Upper lobe of left lung (tissue), 4 donors: Measurements from ENCODE around the gene SRGAP3.

Experiments used
- CTCF ChIP-seq, 6 experiments: fragments of 450-650 bp in 4 of 6; fragments of 200-600 bp in 2 of 6; sonication (generic) in 2 of 6; IDR thresholded peaks; one replicate each; pipeline ENCODE4 v1.5.1; 2016 to 2019; ENCODE audit warnings: antibody characterized with exemption in 6 of 6
- EP300 ChIP-seq, 4 donors: sonication (generic); formaldehyde crosslinking; IDR thresholded peaks; one replicate each; pipeline ENCODE4 v1.5.1; 2017; ENCODE audit warnings: antibody characterized with exemption in 4 of 4, control low read depth in 2 of 4
- POLR2A ChIP-seq, 4 donors: fragments of 450-650 bp; IDR thresholded peaks; one replicate each; pipeline ENCODE4 v1.5.1; 2016 to 2017; ENCODE audit warnings: antibody characterized with exemption in 4 of 4, mild to moderate bottlenecking in 2 of 4
- POLR2AphosphoS5 ChIP-seq, 2 donors: sonication (generic); formaldehyde crosslinking; IDR thresholded peaks; one replicate each; pipeline ENCODE4 v1.5.1; 2017; ENCODE audit warnings: antibody characterized with exemption in 2 of 2

GRCh38 chr3:9075762-9076161 is 173.7 kb downstream of the SRGAP3 start:
- TF ChIP-seq POLR2A (IDR thresholded peaks at IDR 0.05) (no peak), CTCF (IDR thresholded peaks at IDR 0.05) (no peak), POLR2AphosphoS5 (IDR thresholded peaks at IDR 0.05) (no peak), EP300 (IDR thresholded peaks at IDR 0.05) (no peak)
